Cardiac fibroblast (primary cell): ENCODE measurements around the gene ALKBH5.
A peak's percentile ranks its signal among the peaks of the same experiment; 100 is the strongest.

ENCODE experiments used
- DNase-seq, 2 donors: peaks; one replicate each; pipeline versions ENCODE4 v3.0.0 to v3.0.0-alpha.2; 2010; ENCODE audit warnings: low read depth in 2 of 2
- H3K4me3 ChIP-seq, 2 donors: replicated peaks in 1 of 2; 1 replicate in 1 of 2; 2 replicates in 1 of 2; pipeline ENCODE4 v1.5.1; 2011; ENCODE audit warnings: low read depth in 2 of 2, low read length in 2 of 2, mild to moderate bottlenecking in 2 of 2, moderate library complexity in 1 of 2
- CTCF ChIP-seq: IDR thresholded peaks from one replicate; pipeline ENCODE4 v1.5.1; 2011; ENCODE audit warnings: low read depth, mild to moderate bottlenecking, low read length, inconsistent platforms

The ALKBH5 gene

GRCh38 chr17:18161207-18162145 lies 22.2 kb upstream of the ALKBH5 start:
- no peak for DNase-seq

GRCh38 chr17:18163547-18163946 lies 20.1 kb upstream of the ALKBH5 start:
- TF ChIP-seq CTCF, result no peak
- no peak overlapping the region for H3K4me3 ChIP-seq
- DNase-seq, result no peak

More at GRCh38 chr17:18161207-18162145, 22.2 kb upstream of the ALKBH5 start:
- no peak for TF ChIP-seq CTCF
- H3K4me3 ChIP-seq, result no peak overlapping the region

- no peak overlapping the region for H3K4me3 ChIP-seq
- TF ChIP-seq CTCF, result peak; percentile 1
- DNase-seq, result peak in 1 of 2 donors; percentile 25
Observed at GRCh38 chr17:18166894-18167293, 16.7 kb upstream of the ALKBH5 start.

GRCh38 chr17:18167421-18167820 lies 16.2 kb upstream of the ALKBH5 start:
- no peak overlapping the region for H3K4me3 ChIP-seq
- no peak for TF ChIP-seq CTCF
- no peak for DNase-seq

- H3K4me3 ChIP-seq, result no peak overlapping the region
- DNase-seq, result no peak
- TF ChIP-seq CTCF, result no peak
Observed at GRCh38 chr17:18172531-18173278, 10.9 kb upstream of the ALKBH5 start.

- no peak for TF ChIP-seq CTCF
- DNase-seq, result no peak
Observed at GRCh38 chr17:18173740-18174139, 9.9 kb upstream of the ALKBH5 start.

More at GRCh38 chr17:18173740-18174139, 9.9 kb upstream of the ALKBH5 start:
- no peak overlapping the region for H3K4me3 ChIP-seq
